Endothelial cell of umbilical vein (primary cell): Measurements from ENCODE around the gene EIF4B. TPM values are rescaled to one million over a fixed set of nuclear protein-coding genes. Genes with fewer than 3 reads are reported as not detected.

Experiments
- BruUV-seq: library from RNA; stranded (reverse); fragments of 400-500 nt; replicated peaks from 2 replicates; lab custom pipeline; 2021; lab: Mats Ljungman, UMichigan
- CTCF ChIA-PET: fragments of 300-600, 350-600 bp; sonication (Branson Sonifier 250); formaldehyde crosslinking; loops from one replicate; lab custom pipeline; 2021; ENCODE audit warnings: antibody characterized with exemption, inconsistent platforms; lab: Charles Lee
- POLR2A ChIA-PET: fragments of 300-600, 350-600 bp; sonication (Branson Sonifier 250); formaldehyde crosslinking; loops from one replicate; lab custom pipeline; 2021; ENCODE audit warnings: antibody characterized with exemption, inconsistent platforms; lab: Charles Lee
- DNase-seq: peaks from one replicate; pipeline ENCODE4 v3.0.0-alpha.2; 2011; ENCODE audit warnings: low read depth, low spot score
- FAIRE-seq: peaks from 2 replicates; lab custom pipeline; 2011; peaks lifted over from hg19 to GRCh38; lab: Jason Lieb, UNC
- H2AFZ ChIP-seq: 2 replicates; pipeline ENCODE4 v1.6.0; 2012; ENCODE audit warnings: low read depth, low read length, control low read depth, inconsistent platforms
- H3K27ac ChIP-seq: 2 replicates; pipeline ENCODE4 v1.5.1; 2011; ENCODE audit warnings: low read depth, mild to moderate bottlenecking, control low read depth, low read length, moderate library complexity; ENCODE audit not compliant: insufficient read depth
- H3K27me3 ChIP-seq, 2 experiments: 2 replicates each; pipeline versions ENCODE4 v1.6.0 to v1.6.1; 2011; ENCODE audit warnings: low read length in 2 of 2, mixed read lengths in 1 of 2; ENCODE audit not compliant: control insufficient read depth in 2 of 2, insufficient read depth in 2 of 2
- H3K36me3 ChIP-seq, 2 experiments: 2 replicates in 1 of 2; 3 replicates in 1 of 2; pipeline ENCODE4 v1.5.1; 2011; ENCODE audit warnings: low read length in 2 of 2, mild to moderate bottlenecking in 1 of 2, moderate library complexity in 1 of 2; ENCODE audit not compliant: control insufficient read depth in 2 of 2, insufficient read depth in 2 of 2; ENCODE audit errors: extremely low read depth in 1 of 2
- H3K4me1 ChIP-seq: 3 replicates; pipeline ENCODE4 v1.5.1; 2011; ENCODE audit warnings: mild to moderate bottlenecking, low read length; ENCODE audit not compliant: control insufficient read depth, insufficient read depth; ENCODE audit errors: extremely low read depth
- H3K4me2 ChIP-seq: 2 replicates; pipeline ENCODE4 v1.6.1; 2011; ENCODE audit warnings: low read length, control low read depth, mixed read lengths; ENCODE audit not compliant: insufficient read depth
- H3K4me3 ChIP-seq, 3 experiments: fragments of 200-600 bp in 1 of 3; sonication (generic), shearing (Covaris generic) in 1 of 3; replicated peaks in 1 of 3; 2 replicates each; pipeline ENCODE4 v1.5.1; 2011 to 2016; ENCODE audit warnings: control low read depth in 3 of 3, low read length in 3 of 3, mild to moderate bottlenecking in 2 of 3, inconsistent platforms in 1 of 3, low read depth in 1 of 3, moderate library complexity in 1 of 3; ENCODE audit not compliant: insufficient read depth in 1 of 3
- H3K79me2 ChIP-seq: 2 replicates; pipeline ENCODE4 v1.6.0; 2012; ENCODE audit warnings: low read length, inconsistent platforms; ENCODE audit not compliant: control insufficient read depth, insufficient read depth
- H3K9ac ChIP-seq: replicated peaks from 2 replicates; pipeline ENCODE3; 2011; ENCODE audit warnings: low read length, control low read depth; ENCODE audit not compliant: insufficient read depth; ENCODE audit errors: extremely low read depth
- H3K9me1 ChIP-seq: replicated peaks from 3 replicates; pipeline ENCODE4 v1.6.0; 2011; ENCODE audit warnings: mild to moderate bottlenecking, low read length; ENCODE audit not compliant: control insufficient read depth, insufficient read depth; ENCODE audit errors: extremely low read depth
- H3K9me3 ChIP-seq: replicated peaks from 2 replicates; pipeline ENCODE4 v1.5.1; 2012; ENCODE audit warnings: low read length, inconsistent platforms; ENCODE audit not compliant: control insufficient read depth, insufficient read depth
- H4K20me1 ChIP-seq: replicated peaks from 2 replicates; pipeline ENCODE3; 2011; ENCODE audit warnings: mild to moderate bottlenecking, low read length; ENCODE audit not compliant: control insufficient read depth, insufficient read depth; ENCODE audit errors: extremely low read depth
- EZH2 ChIP-seq: IDR thresholded peaks from 2 replicates; pipeline ENCODE4 v1.6.1; 2012; ENCODE audit warnings: borderline replicate concordance, low read depth, mild to moderate bottlenecking, moderate library complexity, low read length, inconsistent platforms; ENCODE audit not compliant: severe bottlenecking
- FOS ChIP-seq: IDR thresholded peaks from 2 replicates; pipeline ENCODE4 v1.6.1; 2011; ENCODE audit warnings: mild to moderate bottlenecking, low read length, moderate library complexity, borderline replicate concordance; ENCODE audit not compliant: insufficient read depth
- GATA2 ChIP-seq: IDR thresholded peaks from 2 replicates; pipeline ENCODE4 v1.7.0; 2011; ENCODE audit warnings: low read depth, mild to moderate bottlenecking, moderate library complexity, mixed read lengths, low read length; ENCODE audit not compliant: insufficient read length, insufficient read depth
- JUN ChIP-seq: IDR thresholded peaks from 2 replicates; pipeline ENCODE4 v1.6.1; 2011; ENCODE audit warnings: borderline replicate concordance, low read depth; ENCODE audit not compliant: insufficient read length, insufficient read depth
- MYC ChIP-seq: IDR thresholded peaks from one replicate; pipeline ENCODE4 v1.6.1; 2011; ENCODE audit warnings: mild to moderate bottlenecking, low read depth, low read length
- POLR2A ChIP-seq: IDR thresholded peaks from 2 replicates; pipeline ENCODE4 v1.6.1; 2012; ENCODE audit warnings: low read depth, mild to moderate bottlenecking, control low read depth, low read length
- POLR2AphosphoS5 ChIP-seq: IDR thresholded peaks from 2 replicates; pipeline ENCODE4 v1.6.1; 2012; ENCODE audit warnings: low read depth, mild to moderate bottlenecking, control low read depth, low read length, moderate library complexity; ENCODE audit not compliant: insufficient read depth
- dilution Hi-C: fragments of 300-500 bp; cut with MboI; formaldehyde crosslinking; loops from one replicate; pipeline ENCODE4 v1.15.0; 2019; ENCODE audit warnings: low sequenced_read_pairs; ENCODE audit not compliant: extremely low pct_ligation_motif_present
- intact Hi-C: fragments of 100-400 bp; cut with micrococcal nuclease; formaldehyde crosslinking; loops from one replicate; pipeline ENCODE4 v1.10.0; 2022
- polyA plus RNA-seq, 4 experiments: library from polyadenylated mRNA; depleted of rRNA in 3 of 4; stranded (reverse) in 3 of 4; unstranded in 1 of 4; fragments of >200 nt; gene quantifications; 2 replicates each; pipeline versions ENCODE4 v1.2.1 to v1.2.3, GENCODE V29; 2011 to 2012; ENCODE audit warnings: missing spikeins in 1 of 4
- total RNA-seq: library from RNA; stranded (reverse); gene quantifications from 2 replicates; pipeline ENCODE4 v1.2.3, GENCODE V29; 2021
- TF ChIP-seq, protein P1 (sequence below), 2 donors: IDR thresholded peaks; 1 replicate in 1 of 2; 2 replicates in 1 of 2; pipeline ENCODE4 v1.5.1; 2011; ENCODE audit warnings: low read length in 2 of 2, mild to moderate bottlenecking in 2 of 2, moderate library complexity in 2 of 2, control low read depth in 1 of 2, inconsistent platforms in 1 of 2, low read depth in 1 of 2; ENCODE audit not compliant: insufficient read depth in 1 of 2; ENCODE audit errors: extremely low read depth in 1 of 2
- TF ChIP-seq, protein P2 (sequence below): IDR thresholded peaks from 2 replicates; pipeline ENCODE4 v1.6.1; 2011; ENCODE audit not compliant: insufficient read depth, insufficient read length

Gene EIF4B
- total and polyA plus RNA-seq, 2 donors (not counting 3 experiments of a cell fraction or from before 2014, with no cell fraction given), result 233 to 382 TPM

DNA sequence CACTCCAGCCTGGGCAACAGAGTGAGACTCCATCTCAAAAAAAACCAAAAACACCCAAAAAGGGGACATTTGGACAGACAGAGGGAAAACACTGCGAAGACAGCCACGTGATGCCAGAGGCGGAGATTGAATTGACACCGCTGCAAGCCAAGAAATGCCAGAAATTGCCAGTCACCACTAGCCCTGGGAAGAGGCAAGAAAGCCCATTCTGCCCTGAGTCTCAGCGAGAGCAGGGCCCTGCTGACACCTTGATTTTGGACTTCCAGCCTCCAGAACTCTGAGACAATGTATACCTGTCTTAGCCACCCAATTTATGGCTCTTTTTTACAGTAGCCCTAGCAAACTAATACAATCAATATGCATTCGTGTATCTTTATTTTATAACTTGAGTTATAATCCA, 83.8 kb downstream of the EIF4B start:
- ChIA-PET CTCF (interaction anchor here (0.9 to 1.2 kb wide), 2 partner anchors 9 to 24 kb away, joined by 3 read pairs; no protein-coding TSS in a partner anchor), POLR2A (no interaction called here)
- TF ChIP-seq, protein P1, sequence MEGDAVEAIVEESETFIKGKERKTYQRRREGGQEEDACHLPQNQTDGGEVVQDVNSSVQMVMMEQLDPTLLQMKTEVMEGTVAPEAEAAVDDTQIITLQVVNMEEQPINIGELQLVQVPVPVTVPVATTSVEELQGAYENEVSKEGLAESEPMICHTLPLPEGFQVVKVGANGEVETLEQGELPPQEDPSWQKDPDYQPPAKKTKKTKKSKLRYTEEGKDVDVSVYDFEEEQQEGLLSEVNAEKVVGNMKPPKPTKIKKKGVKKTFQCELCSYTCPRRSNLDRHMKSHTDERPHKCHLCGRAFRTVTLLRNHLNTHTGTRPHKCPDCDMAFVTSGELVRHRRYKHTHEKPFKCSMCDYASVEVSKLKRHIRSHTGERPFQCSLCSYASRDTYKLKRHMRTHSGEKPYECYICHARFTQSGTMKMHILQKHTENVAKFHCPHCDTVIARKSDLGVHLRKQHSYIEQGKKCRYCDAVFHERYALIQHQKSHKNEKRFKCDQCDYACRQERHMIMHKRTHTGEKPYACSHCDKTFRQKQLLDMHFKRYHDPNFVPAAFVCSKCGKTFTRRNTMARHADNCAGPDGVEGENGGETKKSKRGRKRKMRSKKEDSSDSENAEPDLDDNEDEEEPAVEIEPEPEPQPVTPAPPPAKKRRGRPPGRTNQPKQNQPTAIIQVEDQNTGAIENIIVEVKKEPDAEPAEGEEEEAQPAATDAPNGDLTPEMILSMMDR (IDR thresholded peaks at IDR 0.05; ENCODE audit: extremely low read depth in 1 of 2, insufficient read depth in 1 of 2, low read depth in 1 of 2, low read length in 2 of 2), result no peak
- TF ChIP-seq, protein P2, sequence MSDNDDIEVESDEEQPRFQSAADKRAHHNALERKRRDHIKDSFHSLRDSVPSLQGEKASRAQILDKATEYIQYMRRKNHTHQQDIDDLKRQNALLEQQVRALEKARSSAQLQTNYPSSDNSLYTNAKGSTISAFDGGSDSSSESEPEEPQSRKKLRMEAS, result no peak
- TF ChIP-seq FOS (no peak), GATA2 (no peak), POLR2A (no peak), MYC (no peak), POLR2AphosphoS5 (no peak), JUN (no peak), EZH2 (no peak)
- Histone ChIP-seq H3K79me2 (no peaks in the 10 kb centered on the region), H3K4me3 (no peak overlapping the region), H2AFZ (no peak overlapping the region), H4K20me1 (no peaks in the 10 kb centered on the region), H3K9me1 (no peaks in the 10 kb centered on the region), H3K4me1 (no peaks in the 10 kb centered on the region), H3K4me2 (no peak overlapping the region), H3K9me3 (no peaks in the 10 kb centered on the region), H3K27me3 (peaks cover 5 to 9% of the 10 kb centered on the region in 2 experiments), H3K27ac (no peak overlapping the region), H3K36me3 (no peaks in the 10 kb centered on the region), H3K9ac (no peak overlapping the region)
- no TSS peak for BruUV-seq
- intact Hi-C loops (no loop called here), dilution Hi-C loops (no loop called here)
- no peak for DNase-seq
- no peak for FAIRE-seq
